GM12875 (cell line): Measurements from ENCODE around the gene CLEC12A.
A peak's percentile ranks its signal among the peaks of the same experiment; 100 is the strongest.

Experiments used
- H3K4me3 ChIP-seq: one replicate; pipeline ENCODE4 v1.5.1; 2011; ENCODE audit warnings: low read depth, low read length, control low read depth
- CTCF ChIP-seq: IDR thresholded peaks from 2 replicates; pipeline ENCODE4 v1.5.1; 2011; ENCODE audit warnings: low read depth, mild to moderate bottlenecking, control low read depth, inconsistent platforms, low read length, moderate library complexity, borderline replicate concordance; ENCODE audit not compliant: insufficient read depth

The CLEC12A gene

GRCh38 chr12:9971181-9971580 is at the start of gene CLEC12A:
Gene CLEC12A (plus strand): TSS chr12:9971409. CDS start chr12:9971597, 188 bp downstream.
- H3K4me3 ChIP-seq: no peak within 1 kb of the TSS
- no peak for TF ChIP-seq CTCF

GRCh38 chr12:9922429-9922828 is 48.8 kb upstream of the CLEC12A start:
- TF ChIP-seq CTCF: no peak
- H3K4me3 ChIP-seq: no peak overlapping the region

- H3K4me3 ChIP-seq: no peak overlapping the region
- TF ChIP-seq CTCF: peak; percentile 20; the same call in 1 of the 2 replicates
Measured at GRCh38 chr12:9925705-9926393, 45.4 kb upstream of the CLEC12A start.

GRCh38 chr12:9926876-9927275 is 44.3 kb upstream of the CLEC12A start:
- H3K4me3 ChIP-seq: no peak overlapping the region
- no peak for TF ChIP-seq CTCF

- no peak for TF ChIP-seq CTCF
- no peak overlapping the region for H3K4me3 ChIP-seq
Measured at GRCh38 chr12:9928607-9929006, 42.6 kb upstream of the CLEC12A start.

GRCh38 chr12:9931245-9931644 is 40.0 kb upstream of the CLEC12A start:
- no peak for TF ChIP-seq CTCF
- H3K4me3 ChIP-seq: no peak overlapping the region

GRCh38 chr12:9932270-9932669 is 38.9 kb upstream of the CLEC12A start, which contains the start of gene CLEC2A:
Gene CLEC2A (minus strand): TSS chr12:9932370. CDS start chr12:9932329, 41 bp downstream.
- no peak for TF ChIP-seq CTCF

More at GRCh38 chr12:9932270-9932669, 38.9 kb upstream of the CLEC12A start, which contains the start of gene CLEC2A:
- H3K4me3 ChIP-seq: no peak within 1 kb of the TSS
